NCI-H2171 (cell line): ENCODE results near the gene ARPC1A.
"Not testable (repeated sequence)": the region's sequence is repeated elsewhere in the genome, so short reads cannot be mapped to it uniquely, and the experiment has no call there.

ENCODE experiments used
- DNase-seq: peaks from one replicate; lab custom pipeline; 2025; lab: John Stamatoyannopoulos, UW

Gene ARPC1A

GRCh38 chr7:99325592-99326407, at the start of gene ARPC1A:
TSS of gene ARPC1A (plus strand) at chr7:99325898. CDS start at chr7:99333354, 7,456 bp downstream.
- DNase-seq = peak; percentile 86

- DNase-seq = no peak
Observed at GRCh38 chr7:99278180-99278579, 47.5 kb upstream of the ARPC1A start.

DNA sequence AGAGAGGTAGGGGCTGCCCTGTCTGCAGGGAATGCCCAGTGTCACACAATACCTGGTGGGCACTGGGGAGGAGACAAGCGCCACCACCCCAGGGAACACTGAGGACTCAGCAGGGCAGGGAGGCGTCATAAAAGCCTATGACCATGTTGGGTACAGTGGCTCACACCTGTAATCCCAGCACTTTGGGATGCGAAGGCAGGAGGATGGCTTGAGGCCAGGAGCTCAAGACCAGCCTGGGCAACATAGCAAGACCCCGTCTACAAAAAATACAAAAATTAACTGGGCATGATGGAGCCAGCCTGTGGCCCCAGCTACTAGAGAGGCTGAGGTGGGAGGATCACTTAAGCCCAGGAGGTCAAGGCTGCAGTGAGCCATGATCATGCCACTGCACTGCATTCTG, 41.5 kb upstream of the ARPC1A start:
- not testable (repeated sequence) for DNase-seq

GRCh38 chr7:99287779-99288534, 37.7 kb upstream of the ARPC1A start:
- no peak for DNase-seq

- DNase-seq = no peak
Observed at GRCh38 chr7:99289185-99289584, 36.5 kb upstream of the ARPC1A start.

- DNase-seq = not testable (repeated sequence)
Observed at GRCh38 chr7:99290148-99290547, 35.5 kb upstream of the ARPC1A start.

- DNase-seq = no peak
Observed at GRCh38 chr7:99290980-99291607, 34.6 kb upstream of the ARPC1A start.

GRCh38 chr7:99292127-99292526, 33.6 kb upstream of the ARPC1A start:
- no peak for DNase-seq

DNA sequence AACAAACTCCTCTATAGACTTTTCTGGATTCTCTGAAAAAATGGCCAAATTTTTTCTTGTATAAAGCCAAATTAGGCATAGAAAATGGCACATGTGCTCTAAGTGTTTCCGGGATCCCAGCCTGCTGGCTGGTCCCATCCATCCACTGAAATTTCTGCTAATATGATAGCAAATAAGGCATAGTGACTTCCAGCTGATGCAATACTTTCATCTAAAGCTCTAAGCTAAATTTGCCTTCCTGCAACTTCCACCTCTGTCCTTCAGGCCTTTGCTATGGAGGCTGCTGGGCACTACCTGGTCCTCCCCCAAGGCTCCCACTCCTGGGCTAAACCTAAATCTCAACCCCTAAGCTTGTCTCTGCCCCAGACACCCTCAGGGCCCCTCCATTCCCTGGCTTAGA, 32.5 kb upstream of the ARPC1A start:
- DNase-seq = no peak

DNA sequence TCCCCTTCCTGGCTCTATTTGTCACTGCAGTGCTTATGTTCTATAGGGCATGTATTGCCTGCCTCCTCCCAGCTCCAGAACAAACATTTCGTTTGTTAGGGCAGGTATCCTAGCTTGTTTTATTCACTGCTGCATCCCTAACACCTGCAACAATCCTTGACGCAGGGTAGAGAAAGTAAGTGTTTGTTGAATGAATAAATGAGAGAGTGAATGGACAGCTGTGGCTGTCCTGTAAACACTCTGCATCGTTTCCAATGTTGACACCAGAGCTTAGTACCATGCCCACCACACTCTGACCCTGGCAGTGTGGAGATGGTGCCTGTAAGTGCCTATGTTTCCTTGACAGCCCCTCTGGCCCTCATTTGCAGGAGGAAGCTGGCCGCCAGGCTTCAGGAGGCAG, 32.0 kb upstream of the ARPC1A start:
- DNase-seq = no peak

DNA sequence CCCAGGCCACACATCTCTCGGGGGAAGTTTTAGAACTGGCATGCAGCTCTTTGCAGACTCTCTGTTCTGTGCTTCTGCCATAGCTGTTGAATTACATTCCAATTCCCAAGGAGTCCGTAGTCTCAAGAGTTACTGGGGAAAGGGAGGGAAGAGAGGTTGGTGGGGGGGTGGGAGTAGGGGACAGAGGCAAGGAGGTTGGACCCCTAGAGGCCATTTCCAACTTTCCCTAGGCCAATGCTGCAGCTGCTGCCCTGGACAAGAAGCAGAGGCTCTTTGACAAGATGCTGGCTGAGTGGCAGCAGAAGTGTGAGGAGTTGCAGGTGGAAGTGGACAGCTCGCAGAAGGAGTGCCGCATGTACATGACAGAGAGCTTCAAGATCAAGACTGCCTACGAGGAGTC, 29.2 kb upstream of the ARPC1A start:
- DNase-seq = no peak

- no peak for DNase-seq
Observed at GRCh38 chr7:99301496-99301895, 24.2 kb upstream of the ARPC1A start.

DNA sequence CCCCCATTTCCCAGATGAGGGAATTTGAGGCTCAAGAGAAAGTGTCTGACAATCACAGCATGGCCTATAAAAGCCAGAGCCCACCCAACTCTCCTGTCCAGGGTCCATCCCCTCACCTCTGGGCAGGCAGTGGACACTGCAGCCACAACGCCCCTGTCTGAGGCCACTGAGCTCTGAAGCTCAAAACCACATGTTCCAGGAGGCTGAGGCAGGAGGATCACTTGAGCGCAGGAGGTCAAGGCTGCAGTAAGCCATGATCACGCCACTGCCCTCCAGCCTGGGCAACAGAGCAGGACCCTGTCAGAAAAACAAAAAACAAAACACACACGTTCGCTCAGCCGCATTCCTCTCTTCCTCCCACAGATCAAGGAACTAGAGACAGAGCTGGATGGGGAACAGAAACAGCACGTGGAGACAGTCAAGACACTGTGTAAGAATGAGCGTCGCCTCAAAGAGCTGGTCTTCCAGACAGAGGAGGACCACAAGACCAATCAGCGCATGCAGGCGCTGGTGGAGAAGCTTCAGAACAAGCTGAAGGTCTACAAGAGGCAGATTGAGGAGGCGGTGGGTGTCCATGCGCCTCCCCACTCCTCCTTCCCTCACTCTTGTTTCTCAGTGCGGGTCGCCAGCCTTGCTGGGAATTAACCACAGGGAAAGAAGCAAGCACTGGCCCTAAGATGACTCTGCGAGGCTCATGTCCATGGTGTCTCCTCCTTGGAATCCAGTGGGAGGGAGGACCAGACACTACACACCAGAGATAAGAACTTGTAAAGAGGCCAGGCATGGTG, 20.0 kb upstream of the ARPC1A start:
- DNase-seq = no peak

- DNase-seq = no peak
Observed at GRCh38 chr7:99308461-99309074, 17.1 kb upstream of the ARPC1A start.

DNA sequence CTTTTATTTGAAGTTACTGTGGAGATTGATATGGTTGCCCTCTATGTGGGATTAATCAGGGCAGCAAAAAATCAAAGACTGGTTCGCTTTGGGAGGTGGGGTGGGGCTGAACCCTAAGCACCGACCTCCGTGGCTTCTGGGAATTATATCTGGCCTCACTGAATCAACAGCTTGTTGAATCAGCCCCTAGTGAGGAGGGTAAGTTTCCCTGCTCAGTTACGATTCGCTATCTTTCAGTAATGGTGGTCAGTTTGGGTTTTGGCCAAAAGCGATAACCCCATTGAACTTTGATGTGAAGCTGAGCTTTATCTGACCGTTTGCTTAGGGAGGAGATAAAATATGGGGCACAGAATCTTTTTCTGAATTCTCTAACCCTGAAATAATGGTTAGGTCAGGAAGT, 16.6 kb upstream of the ARPC1A start:
- no peak for DNase-seq

- DNase-seq = no peak
Observed at GRCh38 chr7:99310004-99310403, 15.7 kb upstream of the ARPC1A start.

- DNase-seq = no peak
Observed at GRCh38 chr7:99311702-99312101, 14.0 kb upstream of the ARPC1A start.

DNA sequence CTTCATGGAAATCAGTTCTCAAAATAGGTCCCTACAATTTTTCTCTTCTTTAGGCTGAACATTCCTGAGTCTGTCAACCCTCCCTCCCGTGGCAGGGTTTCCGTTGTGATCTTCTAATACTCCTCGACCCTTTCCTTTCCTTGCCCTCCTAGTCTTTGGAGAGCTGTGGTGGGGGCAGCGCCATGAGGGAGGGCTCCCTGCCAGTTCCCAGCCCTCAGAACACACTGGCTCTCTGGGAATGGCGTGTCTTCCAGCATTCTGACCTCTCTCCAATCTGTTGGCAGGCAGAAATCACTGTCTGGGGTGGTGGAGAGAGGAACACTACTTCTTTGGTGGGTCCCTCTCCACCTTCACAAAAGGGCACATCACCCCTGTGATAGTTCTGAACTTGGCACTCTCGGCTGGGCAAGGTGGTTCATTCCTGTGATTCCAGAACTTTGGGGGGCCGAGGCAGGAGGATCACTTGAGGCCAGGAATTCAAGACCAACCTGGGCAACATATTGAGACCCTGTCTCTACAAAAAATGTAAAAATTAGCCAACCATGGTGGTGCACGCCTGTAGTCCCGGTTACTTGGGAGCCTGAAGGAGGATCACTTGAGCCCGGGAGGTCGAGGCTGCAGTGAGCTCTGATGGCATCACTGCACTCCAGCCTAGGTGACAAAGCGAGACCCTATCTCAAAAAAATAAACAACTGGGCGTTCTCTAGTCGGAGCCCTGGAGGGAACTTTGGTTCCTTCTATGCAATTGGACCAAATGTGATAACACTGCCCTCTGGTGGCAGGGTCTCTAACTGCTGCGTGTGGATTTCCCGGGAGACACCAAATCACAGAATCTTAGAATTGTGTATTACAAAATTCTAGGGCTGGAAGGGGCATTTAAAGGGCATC, 13.1 kb upstream of the ARPC1A start:
- DNase-seq = no peak

- no peak for DNase-seq
Observed at GRCh38 chr7:99313204-99313573, 12.5 kb upstream of the ARPC1A start.

DNA sequence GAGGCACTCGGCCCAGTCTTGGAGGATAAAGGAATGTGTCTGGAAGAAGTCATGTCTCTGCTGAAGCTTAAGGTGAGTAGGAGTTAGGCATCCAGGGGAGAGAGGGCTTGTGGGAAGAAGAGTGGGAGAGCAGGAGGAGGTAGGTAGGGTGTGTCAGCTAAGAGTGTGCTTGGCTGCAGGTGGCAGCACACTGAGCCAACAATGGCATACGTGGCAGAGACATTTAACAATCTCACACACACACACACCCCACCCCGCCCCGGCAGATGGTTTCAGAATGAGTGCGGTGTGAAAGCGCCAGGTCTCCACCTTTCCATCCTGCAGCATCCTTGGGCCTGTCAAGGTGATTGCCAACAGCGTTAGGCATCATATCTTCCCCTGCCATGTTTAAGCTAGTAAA, 11.2 kb upstream of the ARPC1A start:
- DNase-seq = no peak

GRCh38 chr7:99320371-99320770, 5.3 kb upstream of the ARPC1A start:
- DNase-seq = no peak
